ENCODE measurements around the gene ROCK1. TPM values are rescaled to one million over a fixed set of nuclear protein-coding genes. Genes with fewer than 3 reads are reported as not detected.

The ROCK1 gene
- total RNA-seq, 2 donors from 2014 or later = 95.4 to 108 TPM

GRCh38 chr18:21004726-21005125 lies 106.9 kb downstream of the ROCK1 start:
- no peak for TF ChIP-seq CTCF (IDR thresholded peaks at IDR 0.05)
- peak; percentile 62 for ATAC-seq (ENCODE audit: insufficient number of reproducible peaks, low FRiP score, low read depth)
- Histone ChIP-seq H3K4me1 (ENCODE audit: control insufficient read depth in 1 of 2, low read depth in 2 of 2) (peaks cover 25 to 29% of the 10 kb centered on the region in 2 donors), H3K9me3 (no peaks in the 10 kb centered on the region), H3K36me3 (peaks cover 9% of the 10 kb centered on the region), H3K4me3 (peak overlapping the region; percentile 51), H3K27me3 (replicated peaks; ENCODE audit: insufficient read depth) (no peaks in the 10 kb centered on the region), H3K27ac (peak overlapping the region; percentile 71 to 89)
- no peak for DNase-seq (ENCODE audit: low spot score)

- peaks cover 33 to 49% of the 10 kb centered on the region in 2 donors for H3K4me1 ChIP-seq (ENCODE audit: control insufficient read depth in 1 of 2, low read depth in 2 of 2)
- H3K27ac ChIP-seq = peak overlapping the region in 1 of 2 donors; percentile 16
- H3K36me3 ChIP-seq = no peaks in the 10 kb centered on the region
- ATAC-seq (ENCODE audit: insufficient number of reproducible peaks, low FRiP score, low read depth) (no peak), DNase-seq (ENCODE audit: low spot score) (no peak)
- TF ChIP-seq CTCF (IDR thresholded peaks at IDR 0.05) = no peak
- H3K9me3 ChIP-seq = no peaks in the 10 kb centered on the region
- H3K27me3 ChIP-seq (replicated peaks; ENCODE audit: insufficient read depth) = no peaks in the 10 kb centered on the region
- H3K4me3 ChIP-seq = no peak overlapping the region
Observed at GRCh38 chr18:21000667-21001066, 110.9 kb downstream of the ROCK1 start.

- no peak overlapping the region for H3K4me3 ChIP-seq
- peaks cover 8 to 21% of the 10 kb centered on the region in 2 donors for H3K4me1 ChIP-seq (ENCODE audit: control insufficient read depth in 1 of 2, low read depth in 2 of 2)
- H3K27me3 ChIP-seq (replicated peaks; ENCODE audit: insufficient read depth) = no peaks in the 10 kb centered on the region
- ATAC-seq (ENCODE audit: insufficient number of reproducible peaks, low FRiP score, low read depth) = no peak
- H3K27ac ChIP-seq = no peak overlapping the region
- DNase-seq (ENCODE audit: low spot score) = no peak
- no peak for TF ChIP-seq CTCF (IDR thresholded peaks at IDR 0.05)
- H3K9me3 ChIP-seq = no peaks in the 10 kb centered on the region
- H3K36me3 ChIP-seq = no peaks in the 10 kb centered on the region
Observed at GRCh38 chr18:20997371-20997770, 114.2 kb downstream of the ROCK1 start.

GRCh38 chr18:20996418-20996817 lies 115.2 kb downstream of the ROCK1 start:
- Histone ChIP-seq H3K9me3 (no peaks in the 10 kb centered on the region), H3K27me3 (replicated peaks; ENCODE audit: insufficient read depth) (no peaks in the 10 kb centered on the region)
- no peak for TF ChIP-seq CTCF (IDR thresholded peaks at IDR 0.05)

DNA sequence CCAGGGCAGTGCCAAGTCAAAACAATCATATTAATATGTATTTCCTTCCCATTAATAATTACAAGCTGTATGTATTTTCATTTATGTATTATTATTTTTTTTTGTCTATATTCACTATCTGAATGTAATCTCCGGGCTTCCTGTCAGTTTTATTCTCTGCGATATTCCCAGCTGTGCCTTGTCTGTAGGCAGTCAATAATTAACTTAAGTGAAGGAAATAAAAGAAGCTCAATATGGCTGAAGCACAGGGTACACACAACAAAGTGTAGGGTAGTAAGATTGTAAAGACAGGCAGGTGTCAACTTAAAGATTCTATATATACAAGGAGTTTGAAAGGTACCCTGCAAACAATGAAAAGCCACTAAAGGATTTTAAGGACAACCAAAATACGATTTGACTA lies 122.9 kb downstream of the ROCK1 start:
- peaks cover 31% of the 10 kb centered on the region for H3K36me3 ChIP-seq

More at GRCh38 chr18:20996418-20996817, 115.2 kb downstream of the ROCK1 start:
- DNase-seq (ENCODE audit: low spot score) (no peak), ATAC-seq (ENCODE audit: insufficient number of reproducible peaks, low FRiP score, low read depth) (no peak)
- Histone ChIP-seq H3K4me1 (ENCODE audit: control insufficient read depth in 1 of 2, low read depth in 2 of 2) (peaks cover 8 to 21% of the 10 kb centered on the region in 2 donors), H3K36me3 (no peaks in the 10 kb centered on the region), H3K4me3 (no peak overlapping the region), H3K27ac (no peak overlapping the region)

More for the DNA sequence above, 122.9 kb downstream of the ROCK1 start:
- Histone ChIP-seq H3K4me3 (no peak overlapping the region), H3K27me3 (replicated peaks; ENCODE audit: insufficient read depth) (no peaks in the 10 kb centered on the region), H3K4me1 (ENCODE audit: control insufficient read depth in 1 of 2, low read depth in 2 of 2) (no peaks in the 10 kb centered on the region), H3K9me3 (no peaks in the 10 kb centered on the region), H3K27ac (no peak overlapping the region)
- TF ChIP-seq CTCF (IDR thresholded peaks at IDR 0.05) = no peak
- DNase-seq (ENCODE audit: low spot score) (no peak), ATAC-seq (ENCODE audit: insufficient number of reproducible peaks, low FRiP score, low read depth) (no peak)

Data from thoracic aorta (tissue), 2 donors.